CD4-positive, CD25-positive, alpha-beta regulatory T cell (primary cell): Measurements from ENCODE around the gene PSPC1. TPM values are rescaled to one million over a fixed set of nuclear protein-coding genes. Genes with fewer than 3 reads are reported as not detected.
A peak's percentile ranks its signal among the peaks of the same experiment; 100 is the strongest.

ENCODE experiments used
- ATAC-seq, 2 donors: fragments of 150-1000 bp; cut with Tn5 transposase; one replicate each; pipeline ENCODE4 v1.10.0; 2021; ENCODE audit warnings: low read depth in 2 of 2, moderate number of reproducible peaks in 2 of 2, moderate library complexity in 1 of 2
- DNase-seq, 3 donors: peaks; one replicate each; pipeline versions ENCODE4 v3.0.0 to v3.0.0-alpha.2; 2012 to 2022; ENCODE audit warnings: mixed read lengths in 1 of 3
- H3K27ac ChIP-seq: one replicate; pipeline ENCODE4 v1.7.0; 2013; ENCODE audit warnings: mild to moderate bottlenecking, low read length; ENCODE audit not compliant: insufficient read depth, poor library complexity, severe bottlenecking
- H3K27me3 ChIP-seq: one replicate; pipeline ENCODE4 v1.7.0; 2013; ENCODE audit warnings: low read length; ENCODE audit not compliant: control insufficient read depth, insufficient read depth
- H3K36me3 ChIP-seq: one replicate; pipeline ENCODE4 v1.7.0; 2013; ENCODE audit warnings: mild to moderate bottlenecking, low read length, moderate library complexity; ENCODE audit not compliant: control insufficient read depth, insufficient read depth
- H3K4me1 ChIP-seq: 2 replicates; pipeline ENCODE4 v1.7.0; 2013; ENCODE audit warnings: mild to moderate bottlenecking, low read length; ENCODE audit not compliant: insufficient read depth, control insufficient read depth, poor library complexity, severe bottlenecking
- H3K4me3 ChIP-seq: one replicate; pipeline ENCODE4 v1.7.0; 2013; ENCODE audit warnings: low read depth, mild to moderate bottlenecking, low read length, moderate library complexity
- H3K9me3 ChIP-seq, 2 experiments: 1 replicate in 1 of 2; 2 replicates in 1 of 2; pipeline ENCODE4 v1.7.0; 2013; ENCODE audit warnings: low read length in 2 of 2, mild to moderate bottlenecking in 1 of 2, moderate library complexity in 1 of 2; ENCODE audit not compliant: control insufficient read depth in 2 of 2
- H3K27ac Mint-ChIP-seq, 3 donors: one replicate each; pipeline ENCODE4 v1.8.0; 2020 to 2022; ENCODE audit warnings: mild to moderate bottlenecking in 3 of 3, mixed read lengths in 3 of 3, moderate library complexity in 2 of 3
- H3K27me3 Mint-ChIP-seq: one replicate; pipeline ENCODE4 v1.8.0; 2022; ENCODE audit warnings: mild to moderate bottlenecking, mixed read lengths
- H3K36me3 Mint-ChIP-seq: one replicate; pipeline ENCODE4 v1.8.0; 2020; ENCODE audit warnings: mixed read lengths
- H3K4me1 Mint-ChIP-seq, 4 donors: one replicate each; pipeline ENCODE4 v1.8.0; 2020 to 2022; ENCODE audit warnings: mixed read lengths in 4 of 4, mild to moderate bottlenecking in 1 of 4
- H3K4me3 Mint-ChIP-seq, 4 donors: one replicate each; pipeline ENCODE4 v1.8.0; 2020 to 2022; ENCODE audit warnings: mild to moderate bottlenecking in 4 of 4, mixed read lengths in 4 of 4, moderate library complexity in 3 of 4
- H3K9me3 Mint-ChIP-seq, 7 donors: one replicate each; pipeline ENCODE4 v1.8.0; 2020 to 2022; ENCODE audit warnings: mixed read lengths in 7 of 7, mild to moderate bottlenecking in 3 of 7, moderate library complexity in 2 of 7
- polyA plus RNA-seq, 4 donors: library from polyadenylated mRNA; unstranded; fragments of 300-500 nt; fragmentation: Illumina TruSeq; gene quantifications; one replicate each; pipeline ENCODE4 v1.2.3, GENCODE V29; 2021
- total RNA-seq: library from RNA; stranded (reverse); gene quantifications from one replicate; pipeline ENCODE4 v1.2.3, GENCODE V29; 2022

Gene PSPC1
- total and polyA plus RNA-seq, 5 donors from 2014 or later: 24.4 to 107 (median 32.3) TPM

DNA sequence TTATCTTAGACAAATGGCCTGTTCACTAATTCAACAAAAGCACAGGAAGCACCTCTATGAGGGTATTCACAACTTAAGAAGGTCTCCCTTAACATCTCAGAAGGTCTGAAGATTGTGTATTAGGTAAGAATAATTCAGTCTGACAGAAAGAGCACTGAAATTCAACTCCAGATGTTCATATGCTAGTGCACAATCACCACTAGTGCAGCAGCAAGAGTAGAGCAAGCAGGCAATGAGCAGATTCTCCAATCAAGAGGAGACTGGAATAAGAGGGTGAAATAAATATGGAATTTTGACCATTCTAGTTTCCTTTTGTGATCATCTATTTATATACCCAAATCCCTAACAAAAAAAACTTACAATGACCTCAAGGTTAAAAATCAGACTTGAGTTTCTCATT lies 97.3 kb downstream of the PSPC1 start:
- H3K4me3 Mint-ChIP-seq: no peak overlapping the region
- H3K27me3 Mint-ChIP-seq: no peaks in the 10 kb centered on the region
- ATAC-seq: no peak
- H3K27ac Mint-ChIP-seq: peak overlapping the region in 1 of 3 donors; percentile 12
- H3K4me1 Mint-ChIP-seq: peaks cover 10 to 47% (median 22%) of the 10 kb centered on the region in 4 donors
- no peaks in the 10 kb centered on the region for H3K27me3 ChIP-seq
- H3K9me3 ChIP-seq: no peaks in the 10 kb centered on the region
- H3K9me3 Mint-ChIP-seq: no peaks in the 10 kb centered on the region
- H3K36me3 ChIP-seq: peaks cover 9% of the 10 kb centered on the region
- H3K27ac ChIP-seq: no peak overlapping the region
- no peak overlapping the region for H3K4me3 ChIP-seq
- H3K36me3 Mint-ChIP-seq: peaks cover 7% of the 10 kb centered on the region
- no peak for DNase-seq
- no peaks in the 10 kb centered on the region for H3K4me1 ChIP-seq

GRCh38 chr13:19685034-19685433 lies 97.7 kb downstream of the PSPC1 start:
- ATAC-seq (no peak), DNase-seq (no peak)
- Mint-ChIP-seq H3K27ac (peak overlapping the region in 2 of 3 donors; percentile 1 to 21), H3K4me1 (peaks cover 10 to 44% (median 21%) of the 10 kb centered on the region in 4 donors), H3K4me3 (no peak overlapping the region), H3K36me3 (peaks cover 8% of the 10 kb centered on the region), H3K27me3 (no peaks in the 10 kb centered on the region), H3K9me3 (no peaks in the 10 kb centered on the region)
- H3K9me3 ChIP-seq: no peaks in the 10 kb centered on the region
- no peaks in the 10 kb centered on the region for H3K4me1 ChIP-seq
- H3K36me3 ChIP-seq: peaks cover 9% of the 10 kb centered on the region
- no peak overlapping the region for H3K4me3 ChIP-seq
- H3K27me3 ChIP-seq: no peaks in the 10 kb centered on the region
- no peak overlapping the region for H3K27ac ChIP-seq

- Histone ChIP-seq H3K9me3 (no peaks in the 10 kb centered on the region), H3K4me3 (no peak overlapping the region), H3K36me3 (peaks cover 10% of the 10 kb centered on the region), H3K4me1 (no peaks in the 10 kb centered on the region), H3K27me3 (no peaks in the 10 kb centered on the region), H3K27ac (no peak overlapping the region)
- peaks cover 21% of the 10 kb centered on the region for H3K36me3 Mint-ChIP-seq
- H3K4me1 Mint-ChIP-seq: peaks cover 16 to 47% (median 22%) of the 10 kb centered on the region in 4 donors
- DNase-seq (peak in 1 of 3 donors; percentile 10), ATAC-seq (no peak)
- H3K27me3 Mint-ChIP-seq: no peaks in the 10 kb centered on the region
- H3K27ac Mint-ChIP-seq: peak overlapping the region in 1 of 3 donors; percentile 40
- no peak overlapping the region for H3K4me3 Mint-ChIP-seq
- H3K9me3 Mint-ChIP-seq: no peaks in the 10 kb centered on the region
These were observed 101.2 kb downstream of the PSPC1 start for GRCh38 chr13:19681517-19681916.

- H3K4me3 Mint-ChIP-seq: no peak overlapping the region
- no peak overlapping the region for H3K4me3 ChIP-seq
- peaks cover 28% of the 10 kb centered on the region for H3K36me3 Mint-ChIP-seq
- ATAC-seq (no peak), DNase-seq (no peak)
- H3K4me1 Mint-ChIP-seq: peaks cover 16 to 42% (median 23%) of the 10 kb centered on the region in 4 donors
- peaks cover 17% of the 10 kb centered on the region for H3K36me3 ChIP-seq
- H3K9me3 Mint-ChIP-seq: no peaks in the 10 kb centered on the region
- H3K9me3 ChIP-seq: no peaks in the 10 kb centered on the region
- no peaks in the 10 kb centered on the region for H3K4me1 ChIP-seq
- no peaks in the 10 kb centered on the region for H3K27me3 Mint-ChIP-seq
- no peaks in the 10 kb centered on the region for H3K27me3 ChIP-seq
- H3K27ac Mint-ChIP-seq: no peak overlapping the region
- no peak overlapping the region for H3K27ac ChIP-seq
These were observed 102.0 kb downstream of the PSPC1 start for GRCh38 chr13:19680751-19681150.

GRCh38 chr13:19676168-19676567 lies 106.6 kb downstream of the PSPC1 start:
- H3K4me3 Mint-ChIP-seq: no peak overlapping the region
- DNase-seq: no peak
- peaks cover 0 to 16% (median 10%) of the 10 kb centered on the region in 4 donors for H3K4me1 Mint-ChIP-seq
- no peak for ATAC-seq
- H3K9me3 ChIP-seq: no peaks in the 10 kb centered on the region
- H3K27ac ChIP-seq: no peak overlapping the region
- H3K27me3 ChIP-seq: no peaks in the 10 kb centered on the region
- H3K4me3 ChIP-seq: no peak overlapping the region
- H3K27me3 Mint-ChIP-seq: no peaks in the 10 kb centered on the region
- no peaks in the 10 kb centered on the region for H3K4me1 ChIP-seq
- no peaks in the 10 kb centered on the region for H3K9me3 Mint-ChIP-seq
- H3K36me3 ChIP-seq: peaks cover 57% of the 10 kb centered on the region
- H3K36me3 Mint-ChIP-seq: peaks cover 56% of the 10 kb centered on the region
- H3K27ac Mint-ChIP-seq: peak overlapping the region; percentile 3 to 64 (median 39)

DNA sequence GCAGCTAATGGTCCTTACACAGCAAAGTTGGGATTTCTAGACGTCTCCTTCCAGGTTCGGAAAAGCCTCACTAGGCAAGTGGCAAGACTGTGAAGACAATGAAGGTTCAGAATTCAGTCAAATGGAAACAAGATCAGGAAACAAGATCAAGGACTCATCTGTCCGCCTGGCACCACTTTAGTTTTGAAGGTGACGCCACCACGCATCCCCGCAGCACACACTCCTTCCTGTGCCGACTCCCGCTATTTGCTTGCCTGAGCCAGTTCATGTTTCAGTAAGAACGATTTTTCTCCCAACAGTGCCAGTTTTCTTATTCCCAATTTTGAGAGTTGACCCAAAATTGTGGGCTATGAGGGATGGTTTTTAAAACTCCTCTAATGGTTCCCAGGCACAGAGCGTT lies 107.8 kb downstream of the PSPC1 start:
- Mint-ChIP-seq H3K4me3 (no peak overlapping the region), H3K36me3 (peaks cover 60% of the 10 kb centered on the region), H3K4me1 (peaks cover 0 to 17% (median 8%) of the 10 kb centered on the region in 4 donors), H3K27me3 (no peaks in the 10 kb centered on the region), H3K27ac (peak overlapping the region in 1 of 3 donors; percentile 13), H3K9me3 (no peaks in the 10 kb centered on the region)
- Histone ChIP-seq H3K27me3 (no peaks in the 10 kb centered on the region), H3K27ac (no peak overlapping the region), H3K36me3 (peaks cover 67% of the 10 kb centered on the region), H3K4me1 (no peaks in the 10 kb centered on the region), H3K4me3 (no peak overlapping the region), H3K9me3 (no peaks in the 10 kb centered on the region)
- no peak for ATAC-seq
- no peak for DNase-seq

GRCh38 chr13:19673473-19674430 lies 109.0 kb downstream of the PSPC1 start:
- Histone ChIP-seq H3K4me3 (no peak overlapping the region), H3K36me3 (peaks cover 79% of the 10 kb centered on the region), H3K9me3 (no peaks in the 10 kb centered on the region), H3K27me3 (no peaks in the 10 kb centered on the region), H3K4me1 (no peaks in the 10 kb centered on the region), H3K27ac (no peak overlapping the region)
- Mint-ChIP-seq H3K27ac (peak overlapping the region; percentile 6 to 20 (median 19)), H3K27me3 (no peaks in the 10 kb centered on the region), H3K36me3 (peaks cover 64% of the 10 kb centered on the region), H3K9me3 (no peaks in the 10 kb centered on the region), H3K4me1 (peaks cover 0 to 15% (median 4%) of the 10 kb centered on the region in 4 donors), H3K4me3 (no peak overlapping the region)
- ATAC-seq (no peak), DNase-seq (no peak)
